ENCODE data around the gene YPEL4. TPM values are rescaled to one million over a fixed set of nuclear protein-coding genes. Genes with fewer than 3 reads are reported as not detected.
A peak's percentile ranks its signal among the peaks of the same experiment; 100 is the strongest.

The YPEL4 gene, protein sequence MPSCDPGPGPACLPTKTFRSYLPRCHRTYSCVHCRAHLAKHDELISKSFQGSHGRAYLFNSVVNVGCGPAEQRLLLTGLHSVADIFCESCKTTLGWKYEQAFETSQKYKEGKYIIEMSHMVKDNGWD
- total RNA-seq = 0.26 and 0.65 TPM in 2 replicates

DNA sequence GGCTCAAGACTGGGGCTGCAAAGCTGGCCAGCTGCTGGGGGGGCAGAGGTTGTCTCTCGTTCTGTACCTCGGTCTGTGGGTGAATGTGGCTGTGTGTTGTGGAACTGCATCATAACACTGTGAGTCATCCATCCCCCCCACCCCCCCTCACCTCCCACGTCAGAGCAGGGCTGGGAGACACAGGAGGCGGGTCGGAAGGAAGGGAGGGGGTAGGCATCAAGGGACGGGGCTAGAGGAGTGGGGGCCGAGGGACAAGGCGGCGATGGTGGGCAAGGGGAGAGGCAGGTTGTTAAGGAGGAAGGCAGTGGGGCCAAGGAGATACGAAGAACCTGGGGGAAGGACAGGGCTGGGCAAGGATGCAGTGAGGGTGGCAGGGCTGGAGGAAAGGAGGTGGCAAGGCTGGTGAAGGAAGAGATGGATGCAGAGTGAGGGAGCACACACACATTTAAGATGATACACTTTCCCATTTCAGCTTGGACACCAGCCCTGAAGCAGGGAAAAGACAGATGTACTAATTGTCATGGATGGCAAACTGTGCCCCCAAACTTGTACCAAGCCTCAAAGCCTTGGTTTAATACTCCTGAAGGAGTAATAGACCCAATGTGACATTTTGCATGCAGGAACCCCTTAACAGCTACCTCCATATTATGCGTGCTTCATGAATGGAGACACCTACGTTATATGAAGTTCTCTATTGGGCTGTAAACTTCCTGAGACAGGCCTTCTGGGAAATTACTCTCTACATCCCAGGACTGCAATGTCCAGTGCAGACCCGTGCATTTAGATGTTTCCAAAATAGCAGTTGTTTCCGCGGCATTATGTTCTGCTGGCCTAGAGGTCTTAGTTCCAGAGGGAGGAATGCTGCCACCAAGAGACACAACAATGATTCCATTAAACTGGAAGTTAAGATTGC lies at the start of gene YPEL4:
Gene YPEL4 (minus strand): TSS at position 87 of the 913 bp plus-strand sequence. CDS start 2,805 bp downstream, outside the sequence.

DNA sequence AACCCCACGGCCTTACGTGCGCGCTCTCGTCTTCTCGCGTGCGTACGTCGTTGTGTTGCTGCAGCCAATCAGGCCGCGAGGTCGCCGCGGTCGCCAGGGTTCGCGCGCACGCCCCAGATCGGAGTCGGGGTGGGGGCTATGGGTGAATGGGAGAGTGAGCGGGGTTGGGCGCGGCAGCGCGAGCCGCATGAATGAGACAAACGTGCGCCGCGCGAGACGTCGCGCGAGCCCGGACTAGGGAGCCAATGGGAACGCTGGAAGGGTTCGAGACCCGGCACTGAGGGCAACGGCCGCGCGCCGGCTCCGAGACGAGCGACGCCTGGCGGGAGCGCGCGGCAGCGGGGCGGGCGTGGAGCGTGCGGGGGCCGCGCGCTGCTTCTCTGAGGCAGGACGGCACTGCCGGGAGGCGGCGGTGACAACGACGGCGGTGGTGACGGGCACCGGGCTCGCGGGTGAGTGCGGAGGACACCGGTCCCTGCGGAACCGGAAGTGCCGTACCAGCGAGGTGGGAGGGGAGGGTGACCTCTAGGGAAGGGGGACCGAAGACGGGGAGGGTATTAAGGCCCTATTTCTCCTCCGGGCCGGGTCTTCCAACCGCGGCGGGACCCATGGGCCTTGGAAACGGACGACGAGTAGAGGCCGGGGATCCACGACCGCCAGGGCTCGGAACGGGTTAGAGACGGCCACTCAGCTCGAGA lies 18.2 kb upstream of the YPEL4 start, which contains the start of gene ZDHHC5:
Gene ZDHHC5 (plus strand): TSS at position 379 of the 698 bp plus-strand sequence. CDS start 4,977 bp downstream, outside the sequence.

DNA sequence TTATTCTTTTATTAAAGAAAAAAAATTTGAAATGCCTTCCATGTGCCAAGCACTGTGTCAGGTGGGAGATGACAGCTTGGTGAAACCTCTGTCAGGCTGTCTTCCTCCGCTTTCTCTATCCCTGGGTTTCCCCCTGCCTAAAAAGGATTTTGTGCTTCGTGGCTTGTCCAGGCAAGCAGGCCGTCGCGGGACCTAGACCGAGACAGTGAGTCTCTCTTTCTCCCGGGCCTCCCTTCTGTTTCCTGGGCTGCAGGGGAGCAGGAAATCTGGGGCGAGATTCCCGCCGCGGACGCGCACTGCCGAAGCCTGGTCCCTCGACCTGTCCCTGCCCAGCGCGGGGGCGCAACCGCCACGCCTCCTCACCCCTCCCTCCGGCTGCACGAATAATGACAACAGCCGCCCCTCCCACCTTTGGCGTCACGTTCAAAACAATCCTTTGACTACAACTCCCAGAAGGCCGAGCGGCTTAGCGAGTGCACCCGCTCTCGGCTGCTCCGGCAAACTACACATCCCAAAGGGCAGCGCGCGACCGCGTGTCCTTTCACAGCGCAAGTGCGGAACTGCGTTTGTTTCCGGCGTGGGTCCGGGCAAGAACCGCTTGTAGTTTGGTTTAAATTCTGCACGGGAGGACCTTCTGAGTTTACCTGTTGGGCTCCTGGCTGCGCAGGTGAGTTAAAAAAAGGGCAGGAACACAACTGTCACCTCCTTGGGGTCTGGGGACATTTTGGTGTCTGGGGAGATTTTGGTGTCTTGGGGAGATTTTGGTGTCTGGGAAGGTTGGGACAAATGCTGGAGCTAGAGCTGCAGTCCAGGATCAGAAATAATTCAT lies 7.7 kb upstream of the YPEL4 start, which contains the start of gene CLP1:
Gene CLP1 (plus strand): TSS at position 569 of the 829 bp plus-strand sequence. CDS start 1,715 bp downstream, outside the sequence.

DNA sequence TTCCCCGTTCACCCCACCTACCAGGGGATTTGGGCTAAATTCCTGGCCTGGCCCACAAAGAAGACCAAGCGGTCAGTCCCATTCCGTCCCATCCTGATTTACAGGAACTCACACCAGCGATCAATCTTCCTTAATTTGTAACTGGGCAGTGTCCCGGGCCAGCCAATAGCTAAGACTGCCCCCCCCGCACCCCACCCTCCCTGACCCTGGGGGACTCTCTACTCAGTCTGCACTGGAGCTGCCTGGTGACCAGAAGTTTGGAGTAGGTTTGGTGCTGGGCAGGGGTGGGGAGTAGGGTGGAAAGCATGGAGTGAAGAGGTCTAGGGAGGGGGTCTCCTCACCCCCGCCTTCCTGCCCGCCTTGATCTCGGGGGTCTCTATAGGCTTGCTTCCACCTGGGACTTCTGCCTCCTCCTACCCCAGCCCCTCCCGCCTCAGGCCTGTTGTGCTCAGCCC lies 52.2 kb downstream of the YPEL4 start, which contains the start of gene SERPING1:
Gene SERPING1 (plus strand): TSS at position 225 of the 455 bp plus-strand sequence. CDS start 586 bp downstream, outside the sequence.

Small RNA genes lying within 50 kb of the gene (small RNA-seq; reads per million reads assigned to genes)
- gene MIR130A = 5,035 reads per million, percentile 100 among the genes with 10 or more reads in this experiment

Other genes starting within 250 kb of the YPEL4 start
- 58.8 and 125 TPM in 2 replicates for gene SLC43A3, start 222.8 kb downstream of the YPEL4 start, total RNA-seq
- 0.39 TPM in 1 of 2 replicates, not detected in the other for gene RTN4RL2, start 189.4 kb downstream of the YPEL4 start, total RNA-seq
- gene SLC43A1, start 134.2 kb downstream of the YPEL4 start, total RNA-seq = 12.0 and 14.5 TPM in 2 replicates
- gene TIMM10, start 119.2 kb downstream of the YPEL4 start, total RNA-seq = 22.7 and 34.0 TPM in 2 replicates
- not detected in 2 replicates for gene SMTNL1, start 112.3 kb downstream of the YPEL4 start, total RNA-seq
- gene UBE2L6, start 82.2 kb downstream of the YPEL4 start, total RNA-seq = 49.2 and 49.5 TPM in 2 replicates
- 19.6 and 31.0 TPM in 2 replicates for gene SERPING1, start 52.2 kb downstream of the YPEL4 start, total RNA-seq
- 11.4 and 12.8 TPM in 2 replicates for gene CLP1, start 7.8 kb upstream of the YPEL4 start, total RNA-seq
- 42.3 and 44.3 TPM in 2 replicates for gene ZDHHC5, start 18.2 kb upstream of the YPEL4 start, total RNA-seq
- 13.7 and 15.4 TPM in 2 replicates for gene MED19, start 62.3 kb upstream of the YPEL4 start, total RNA-seq
- gene TMX2, start 62.7 kb upstream of the YPEL4 start, total RNA-seq = 52.7 and 53.2 TPM in 2 replicates
- gene SELENOH, start 91.6 kb upstream of the YPEL4 start, total RNA-seq = 59.8 and 69.5 TPM in 2 replicates
- not detected in 2 replicates for gene BTBD18, start 101.9 kb upstream of the YPEL4 start, total RNA-seq
- 121 and 135 TPM in 2 replicates for gene CTNND1, start 111.9 kb upstream of the YPEL4 start, total RNA-seq